ENCODE results near the gene ELP4. TPM values are rescaled to one million over a fixed set of nuclear protein-coding genes. Genes with fewer than 3 reads are reported as not detected.

ELP4 gene
- polyA plus RNA-seq, 3 donors = 6.0 to 17.8 (median 16.4) TPM

GRCh38 chr11:31499576-31500178, 9.9 kb upstream of the ELP4 start:
- Histone ChIP-seq H3K79me2 (ENCODE audit: insufficient read depth, low read length) (no peaks in the 10 kb centered on the region), H3K4me3 (replicated peaks in 1 of 3; ENCODE audit: low read depth in 2 of 3, low read length in 3 of 3) (no peak overlapping the region), H3K27me3 (ENCODE audit: control insufficient read depth in 2 of 2, insufficient read depth in 2 of 2, low read length in 2 of 2) (no peaks in the 10 kb centered on the region), H4K20me1 (ENCODE audit: insufficient read depth, low read length) (no peaks in the 10 kb centered on the region), H3K9ac (ENCODE audit: insufficient read depth, low read length, poor library complexity, severe bottlenecking) (no peak overlapping the region), H3K36me3 (replicated peaks in 1 of 2; ENCODE audit: control insufficient read depth in 1 of 2, insufficient read depth in 2 of 2, low read length in 2 of 2) (no peaks in the 10 kb centered on the region), H3K9me3 (replicated peaks in 1 of 2; ENCODE audit: control insufficient read depth in 1 of 2, insufficient read depth in 1 of 2, low read length in 2 of 2) (no peaks in the 10 kb centered on the region), H2AFZ (ENCODE audit: insufficient read depth, low read depth, low read length, poor library complexity, severe bottlenecking) (no peak overlapping the region), H3K4me1 (ENCODE audit: control insufficient read depth in 1 of 2, insufficient read depth in 2 of 2, low read length in 2 of 2) (no peaks in the 10 kb centered on the region), H3K4me2 (replicated peaks; ENCODE audit: extremely low read depth, low read length, poor library complexity, severe bottlenecking) (no peak overlapping the region), H3K27ac (ENCODE audit: low read depth in 1 of 2, low read length in 2 of 2) (no peak overlapping the region)
- Mint-ChIP-seq H3K9me3 (peaks cover 3 to 10% (median 7%) of the 10 kb centered on the region in 7 donors), H3K4me1 (no peaks in the 10 kb centered on the region), H3K27me3 (ENCODE audit: low read depth in 3 of 3) (peaks cover 0 to 2% (median 1%) of the 10 kb centered on the region in 3 donors), H3K27ac (no peak overlapping the region), H3K4me3 (no peak overlapping the region), H3K36me3 (peaks cover 9 to 17% of the 10 kb centered on the region in 2 donors)
- no CpG with 5 or more reads among the region's 3 CpGs for WGBS (ENCODE audit: insufficient coverage)
- TF ChIP-seq CTCF (IDR thresholded peaks at IDR 0.05) = no peak
- DNase-seq = no peak
- intact Hi-C loops (cut with micrococcal nuclease) = loop anchor here in 1 of 2 donors (10.0 kb wide), 1 partner anchor 135 kb away; the partner anchor contains the start of genes DCDC1 and DNAJC24

GRCh38 chr11:31500560-31500959, 9.0 kb upstream of the ELP4 start:
- no peaks in the 10 kb centered on the region for H3K4me1 Mint-ChIP-seq
- Histone ChIP-seq H2AFZ (ENCODE audit: insufficient read depth, low read depth, low read length, poor library complexity, severe bottlenecking) (no peak overlapping the region), H3K4me2 (replicated peaks; ENCODE audit: extremely low read depth, low read length, poor library complexity, severe bottlenecking) (no peak overlapping the region), H3K36me3 (replicated peaks in 1 of 2; ENCODE audit: control insufficient read depth in 1 of 2, insufficient read depth in 2 of 2, low read length in 2 of 2) (no peaks in the 10 kb centered on the region), H3K27me3 (ENCODE audit: control insufficient read depth in 2 of 2, insufficient read depth in 2 of 2, low read length in 2 of 2) (no peaks in the 10 kb centered on the region), H3K9me3 (replicated peaks in 1 of 2; ENCODE audit: control insufficient read depth in 1 of 2, insufficient read depth in 1 of 2, low read length in 2 of 2) (no peaks in the 10 kb centered on the region), H4K20me1 (ENCODE audit: insufficient read depth, low read length) (no peaks in the 10 kb centered on the region), H3K27ac (ENCODE audit: low read depth in 1 of 2, low read length in 2 of 2) (no peak overlapping the region), H3K4me1 (ENCODE audit: control insufficient read depth in 1 of 2, insufficient read depth in 2 of 2, low read length in 2 of 2) (no peaks in the 10 kb centered on the region), H3K4me3 (replicated peaks in 1 of 3; ENCODE audit: low read depth in 2 of 3, low read length in 3 of 3) (no peak overlapping the region), H3K79me2 (ENCODE audit: insufficient read depth, low read length) (no peaks in the 10 kb centered on the region), H3K9ac (ENCODE audit: insufficient read depth, low read length, poor library complexity, severe bottlenecking) (no peak overlapping the region)
- H3K9me3 Mint-ChIP-seq = peaks cover 0 to 4% (median 0%) of the 10 kb centered on the region in 7 donors
- no peak for TF ChIP-seq CTCF (IDR thresholded peaks at IDR 0.05)
- peaks cover 5 to 11% of the 10 kb centered on the region in 2 donors for H3K36me3 Mint-ChIP-seq
- H3K27ac Mint-ChIP-seq = peak overlapping the region in 1 of 7 donors; percentile 7
- intact Hi-C loops (cut with micrococcal nuclease) = loop anchor here in 1 of 2 donors (10.0 kb wide), 1 partner anchor 136 kb away; the partner anchor contains the start of genes DCDC1 and DNAJC24
- no peak overlapping the region for H3K4me3 Mint-ChIP-seq
- H3K27me3 Mint-ChIP-seq (ENCODE audit: low read depth in 3 of 3) = peaks cover 0 to 2% (median 1%) of the 10 kb centered on the region in 3 donors
- WGBS (ENCODE audit: insufficient coverage) = no CpG with 5 or more reads among the region's 2 CpGs
- DNase-seq = no peak

All from CD14-positive monocyte (primary cell).